Ovary (tissue), 9 donors: ENCODE measurements around the gene TOMM34. TPM values are rescaled to one million over a fixed set of nuclear protein-coding genes. Genes with fewer than 3 reads are reported as not detected.
A peak's percentile ranks its signal among the peaks of the same experiment; 100 is the strongest.

Source experiments
- DNase-seq, 5 donors: peaks; one replicate each; pipeline ENCODE4 v3.0.0-alpha.2; 2019 to 2020
- H3K27ac ChIP-seq, 2 donors: fragments of 200-600 bp; one replicate each; pipeline versions ENCODE4 v1.5.1 to v1.8.0; 2019 to 2022
- H3K27me3 ChIP-seq: fragments of 200-600 bp; one replicate; pipeline ENCODE4 v1.8.0; 2022
- H3K36me3 ChIP-seq: fragments of 200-600 bp; sonication (generic); one replicate; pipeline ENCODE4 v1.5.1; 2019
- H3K4me1 ChIP-seq: one replicate; pipeline ENCODE4 v1.8.1; 2013; ENCODE audit warnings: mild to moderate bottlenecking, moderate library complexity; ENCODE audit not compliant: insufficient read depth
- H3K4me3 ChIP-seq: fragments of 200-600 bp; sonication (generic); one replicate; pipeline ENCODE4 v1.5.1; 2017
- H3K9me3 ChIP-seq, 2 donors: fragments of 200-600 bp in 1 of 2; sonication (generic) in 1 of 2; one replicate each; pipeline versions ENCODE4 v1.5.1 to v1.8.1; 2013 to 2019; ENCODE audit warnings: mild to moderate bottlenecking in 1 of 2, moderate library complexity in 1 of 2
- CTCF ChIP-seq, 3 donors: fragments of 450-650 bp in 2 of 3; fragments of 200-600 bp in 1 of 3; IDR thresholded peaks; one replicate each; pipeline versions ENCODE4 v1.5.1 to v1.8.0; 2016 to 2022; ENCODE audit warnings: antibody characterized with exemption in 3 of 3, mild to moderate bottlenecking in 1 of 3
- EP300 ChIP-seq: sonication (generic); formaldehyde crosslinking; IDR thresholded peaks from one replicate; pipeline ENCODE4 v1.6.1; 2017; ENCODE audit warnings: antibody characterized with exemption
- POLR2A ChIP-seq: fragments of 450-650 bp; IDR thresholded peaks from one replicate; pipeline ENCODE4 v1.6.1; 2017; ENCODE audit warnings: antibody characterized with exemption, mild to moderate bottlenecking, moderate library complexity
- WGBS, 3 donors: extraction: QIAGEN DNeasy Blood & Tissue Kit in 1 of 3; methylation state at CpG; one replicate each; pipeline versions ENCODE4 v1.1.5 to v1.1.7; 2013 to 2017; 5-methylcytosine and 5-hydroxymethylcytosine counted together
- intact Hi-C, 4 donors: fragments of 100-400 bp; cut with DNase I; formaldehyde crosslinking; loops; one replicate each; pipeline versions ENCODE4 v1.11.0 to v1.15.1; 2022 to 2023
- polyA plus RNA-seq, 2 donors: library from polyadenylated mRNA; stranded (reverse); fragments of 200-250 nt in 1 of 2; fragments of 350-450 nt in 1 of 2; fragmentation: Illumina TruSeq in 1 of 2; extraction: RNeasy Lipid Tissue Mini Kit (QIAGEN cat#74804) in 1 of 2; gene quantifications; one replicate each; pipeline ENCODE4 v1.2.3, GENCODE V29; 2013 to 2014
- total RNA-seq, 7 donors: library from RNA; depleted of rRNA in 2 of 7; stranded (reverse); fragments of >200 nt in 2 of 7; fragmentation: NEBNext Ultra II Directional in 3 of 7; extraction: Animal tissue kit (Norgen Biotek cat#: 25700) in 3 of 7; gene quantifications; one replicate each; pipeline versions ENCODE4 v1.1.0 to v1.2.4, GENCODE V29; 2016 to 2023
- donor health status: DM: no; HTN: no; CAD: no; lungs with moderate emphysema.
- donor health status: DM: no; HTN: no; CAD: no.
- donor health status: Bipolar disorder and iron deficiency.
- donor health status: DM: yes; HTN: yes; CAD: no.
- donor health status: DM: no; HTN: no; CAD: no.
- donor health status: DM: yes; HTN: yes; CAD: no.

Gene TOMM34
- total and polyA plus RNA-seq, 9 donors, result 12.3 to 60.7 (median 26.2) TPM

GRCh38 chr20:44973053-44973452, 12.9 kb upstream of the TOMM34 start:
- H3K9me3 ChIP-seq, result no peaks in the 10 kb centered on the region
- intact Hi-C loops, result no loop called here
- H3K27me3 ChIP-seq, result no peaks in the 10 kb centered on the region
- TF ChIP-seq CTCF (IDR thresholded peaks at IDR 0.05) (no peak), POLR2A (no peak), EP300 (no peak)
- H3K4me1 ChIP-seq, result no peaks in the 10 kb centered on the region
- no peak overlapping the region for H3K4me3 ChIP-seq
- 78 to 91% (median 86%) methylated on average over 2 of the region's 2 CpGs for WGBS, 3 donors
- no peak overlapping the region for H3K27ac ChIP-seq
- H3K36me3 ChIP-seq, result no peaks in the 10 kb centered on the region
- no peak for DNase-seq

- intact Hi-C loops, result no loop called here
- Histone ChIP-seq H3K27me3 (no peaks in the 10 kb centered on the region), H3K27ac (no peak overlapping the region), H3K4me1 (peaks cover 7% of the 10 kb centered on the region), H3K9me3 (no peaks in the 10 kb centered on the region), H3K36me3 (no peaks in the 10 kb centered on the region), H3K4me3 (no peak overlapping the region)
- DNase-seq, result no peak
- WGBS, 3 donors, result 25 to 39% (median 28%) methylated on average over 1 of the region's 1 CpG
- no peak for TF ChIP-seq POLR2A
- TF ChIP-seq CTCF (IDR thresholded peaks at IDR 0.05), result no peak
- no peak for TF ChIP-seq EP300
These were observed 10.1 kb upstream of the TOMM34 start for GRCh38 chr20:44970243-44970757.

- Histone ChIP-seq H3K27me3 (no peaks in the 10 kb centered on the region), H3K27ac (no peak overlapping the region), H3K4me1 (peaks cover 7% of the 10 kb centered on the region), H3K36me3 (no peaks in the 10 kb centered on the region), H3K9me3 (no peaks in the 10 kb centered on the region), H3K4me3 (no peak overlapping the region)
- WGBS, 3 donors, result 58 to 65% (median 63%) methylated on average over 3 of the region's 3 CpGs
- intact Hi-C loops, result loop anchor here in 2 of 4 donors (10.0 kb wide), 2 partner anchors 215 to 225 kb away; partner anchors contain the start of gene KCNK15 (in 1 of the 2)
- no peak for DNase-seq
- TF ChIP-seq EP300, result no peak
- no peak for TF ChIP-seq POLR2A
- no peak for TF ChIP-seq CTCF (IDR thresholded peaks at IDR 0.05)
These were observed 9.2 kb upstream of the TOMM34 start for GRCh38 chr20:44969300-44969894.

GRCh38 chr20:44967207-44967807, 7.1 kb upstream of the TOMM34 start:
- intact Hi-C loops, result loop anchor here in 2 of 4 donors (10.0 kb wide), 2 partner anchors 213 to 223 kb away; partner anchors contain the start of gene KCNK15 (in 1 of the 2)
- no peak for DNase-seq
- H3K9me3 ChIP-seq, result no peaks in the 10 kb centered on the region
- H3K36me3 ChIP-seq, result no peaks in the 10 kb centered on the region
- peaks cover 7% of the 10 kb centered on the region for H3K4me1 ChIP-seq
- peak overlapping the region; percentile 87 for H3K4me3 ChIP-seq
- no peaks in the 10 kb centered on the region for H3K27me3 ChIP-seq
- TF ChIP-seq POLR2A (no peak), EP300 (no peak), CTCF (IDR thresholded peaks at IDR 0.05) (no peak)
- 54 to 69% (median 59%) methylated on average over 5 of the region's 5 CpGs for WGBS, 3 donors
- H3K27ac ChIP-seq, result no peak overlapping the region
